NCI-H1436 (cell line): ENCODE measurements around the gene CTNND2.

Experiments used
- DNase-seq: peaks from one replicate; lab custom pipeline; 2025; lab: John Stamatoyannopoulos, UW

Gene CTNND2

DNA sequence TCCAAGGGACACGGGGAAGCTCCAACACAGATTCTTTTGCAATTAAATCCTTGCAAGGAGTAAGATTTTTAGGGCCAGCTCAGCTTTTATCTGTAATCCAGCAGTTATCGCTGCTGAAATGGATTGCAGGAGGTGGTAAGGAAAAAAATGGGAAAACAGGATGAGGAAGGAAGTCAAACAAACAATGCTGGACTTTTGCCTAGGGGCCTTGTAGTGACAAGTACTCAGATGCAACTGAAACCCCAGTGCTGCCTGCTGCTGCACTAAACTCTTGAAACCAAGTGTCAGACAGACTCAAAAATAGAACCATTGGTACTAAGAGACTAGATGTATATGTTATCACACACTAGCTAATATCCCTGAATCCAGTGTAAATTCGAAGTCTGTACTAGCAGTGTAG is 309.2 kb downstream of the CTNND2 start:
- no peak for DNase-seq

DNA sequence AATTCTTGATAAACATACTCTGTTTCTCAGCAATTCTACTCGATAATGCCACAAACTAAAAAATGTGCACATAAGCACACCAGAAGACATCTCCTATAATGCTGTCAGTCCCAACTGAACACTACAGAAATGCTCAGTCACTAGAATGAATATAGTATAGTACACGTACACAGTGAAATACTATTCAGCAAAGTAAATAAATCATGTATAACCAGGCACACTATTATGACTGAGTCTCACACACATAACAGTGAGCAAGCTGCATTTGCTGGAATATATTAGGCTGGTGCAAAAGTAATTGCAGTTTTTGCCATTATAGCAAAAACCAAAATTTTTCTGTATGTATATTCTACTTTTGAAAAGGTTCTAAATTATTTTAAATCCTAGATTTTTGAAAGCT is 310.2 kb downstream of the CTNND2 start:
- DNase-seq = no peak

GRCh38 chr5:11590475-11590874 is 313.8 kb downstream of the CTNND2 start:
- DNase-seq = no peak

DNA sequence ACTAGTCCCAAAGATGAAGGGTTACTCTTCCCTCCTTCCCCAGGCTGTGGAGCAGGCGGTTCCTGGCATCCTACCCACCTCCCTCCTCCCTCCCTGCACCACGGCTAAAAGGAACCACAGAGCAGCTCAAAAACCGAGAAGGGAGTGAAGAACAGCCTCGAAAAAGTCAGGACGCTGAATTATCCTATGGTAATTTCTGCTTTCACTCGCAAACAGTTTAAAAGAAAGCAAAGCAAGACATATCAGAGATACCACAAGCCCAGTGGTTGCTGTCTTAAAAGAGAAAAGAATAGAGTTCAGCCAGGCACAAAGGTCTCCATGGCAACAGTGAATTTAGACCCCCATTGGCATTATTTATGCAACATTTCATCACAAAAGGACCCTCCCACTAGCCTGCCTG is 315.4 kb downstream of the CTNND2 start:
- DNase-seq = no peak

DNA sequence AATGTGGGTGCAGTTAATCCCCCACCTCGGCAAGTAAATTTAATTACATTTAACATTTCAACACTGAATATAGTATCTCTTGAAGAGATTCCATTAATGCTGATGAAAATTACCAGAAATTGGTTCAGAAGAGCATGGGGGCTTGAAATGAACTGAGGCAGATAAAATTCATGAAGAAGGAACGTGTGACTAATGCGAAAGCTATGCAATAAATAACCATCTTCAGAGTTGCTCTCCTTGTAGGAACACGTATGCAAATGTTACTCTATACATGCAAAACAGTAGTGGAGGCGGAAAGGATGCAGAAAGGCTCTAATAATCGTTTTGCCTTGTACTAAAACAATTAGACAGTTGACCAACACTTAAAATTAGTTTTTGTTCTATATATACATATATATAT is 320.2 kb downstream of the CTNND2 start:
- DNase-seq = no peak

DNA sequence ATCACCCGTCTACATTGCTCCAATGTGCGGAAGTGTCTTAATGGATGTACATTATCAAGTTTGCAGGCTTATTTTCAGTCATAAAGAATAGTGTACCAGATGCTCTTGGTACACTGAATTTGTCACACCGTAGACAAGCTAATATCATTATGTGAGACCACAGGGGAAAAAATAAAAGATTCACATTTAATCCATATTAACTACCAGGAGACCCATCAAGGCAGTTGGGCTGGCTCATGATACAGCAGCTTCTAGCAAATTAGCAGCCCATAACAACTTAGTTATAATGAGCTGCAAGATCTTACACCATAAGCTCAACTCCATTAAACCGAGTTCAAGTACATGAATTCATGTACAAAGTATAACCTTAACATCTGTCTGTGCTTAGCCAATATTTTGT is 324.9 kb downstream of the CTNND2 start:
- no peak for DNase-seq

DNA sequence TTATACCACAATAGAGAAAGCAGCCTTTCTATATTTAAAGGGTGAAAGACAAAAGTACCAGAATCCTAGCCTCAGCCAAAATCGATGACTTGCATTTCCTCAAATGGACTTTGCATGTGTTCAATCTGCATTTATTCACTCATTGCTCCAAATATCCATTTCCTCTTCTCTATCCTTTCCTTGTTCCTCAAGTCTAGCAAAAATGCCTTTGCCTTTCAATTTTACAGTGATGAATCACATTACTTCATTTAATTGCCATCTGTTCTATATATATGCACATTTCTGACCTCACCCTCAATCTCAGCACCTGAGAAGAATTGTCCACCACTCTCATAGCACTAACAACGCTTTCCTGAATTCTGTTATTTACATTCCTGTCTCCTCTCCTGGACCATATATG is 329.5 kb downstream of the CTNND2 start:
- DNase-seq = no peak

- DNase-seq = no peak
Measured at GRCh38 chr5:11573140-11573992, 330.9 kb downstream of the CTNND2 start.

DNA sequence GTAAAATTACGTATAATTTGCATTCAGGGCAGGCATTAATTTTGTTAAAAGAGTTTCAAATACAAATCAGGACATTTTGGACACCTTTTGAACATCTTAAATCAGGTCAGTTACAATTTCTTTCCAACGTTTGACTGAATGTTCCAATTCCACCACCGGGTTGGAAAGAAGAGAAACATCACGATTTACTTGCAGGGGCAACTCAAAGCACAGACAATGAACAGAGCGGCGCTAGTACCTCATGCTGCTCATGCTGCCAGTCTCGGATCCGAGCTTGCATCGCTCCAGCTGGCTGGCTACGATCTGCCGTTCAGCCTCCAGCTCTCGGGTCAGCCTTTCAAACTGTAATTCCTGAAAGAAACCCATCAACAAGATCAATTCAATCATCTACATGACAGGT is 339.5 kb downstream of the CTNND2 start:
- DNase-seq = no peak

DNA sequence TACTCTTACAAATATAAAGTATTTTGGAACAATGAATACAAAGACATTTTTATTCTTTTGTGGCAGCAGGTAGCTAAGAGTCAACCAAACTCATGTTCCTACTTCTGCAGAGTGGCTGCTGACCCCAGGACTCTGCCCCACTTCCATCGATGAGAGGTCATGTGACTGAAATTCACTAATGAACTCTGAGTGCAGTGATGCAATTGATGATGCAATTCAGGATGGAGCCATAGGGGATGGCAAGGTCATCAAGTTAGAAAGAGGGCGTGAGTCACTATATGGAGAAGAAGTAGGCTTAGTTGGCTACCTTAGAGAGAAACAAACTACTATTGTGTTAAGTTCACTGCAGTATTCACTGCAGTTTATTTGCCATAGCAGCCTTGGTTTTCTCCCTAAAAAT is 340.4 kb downstream of the CTNND2 start:
- DNase-seq = no peak

GRCh38 chr5:11560915-11561697 is 343.1 kb downstream of the CTNND2 start:
- no peak for DNase-seq

DNA sequence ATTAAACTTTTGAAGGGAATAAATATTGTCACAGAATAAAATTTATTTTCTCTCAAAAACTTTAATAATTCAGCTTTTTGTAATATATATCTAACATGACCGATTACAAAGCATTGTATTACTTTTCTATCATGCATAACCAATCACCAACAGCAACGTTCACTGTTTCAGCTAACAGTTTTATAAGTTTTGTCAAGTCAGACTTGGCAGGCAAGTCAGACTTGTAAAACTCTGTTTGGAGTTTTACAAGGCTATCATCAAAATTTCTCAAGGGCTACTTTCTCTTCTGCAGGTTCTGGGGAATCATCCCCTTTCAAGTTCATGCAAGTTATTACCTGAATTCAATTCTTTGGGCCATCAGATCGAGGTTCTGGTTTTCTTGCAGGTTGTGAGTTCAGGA is 347.2 kb downstream of the CTNND2 start:
- DNase-seq = no peak

GRCh38 chr5:11555171-11555570 is 349.1 kb downstream of the CTNND2 start:
- no peak for DNase-seq

GRCh38 chr5:11547730-11548129 is 356.5 kb downstream of the CTNND2 start:
- DNase-seq = no peak

- no peak for DNase-seq
Measured at GRCh38 chr5:11547140-11547539, 357.1 kb downstream of the CTNND2 start.

DNA sequence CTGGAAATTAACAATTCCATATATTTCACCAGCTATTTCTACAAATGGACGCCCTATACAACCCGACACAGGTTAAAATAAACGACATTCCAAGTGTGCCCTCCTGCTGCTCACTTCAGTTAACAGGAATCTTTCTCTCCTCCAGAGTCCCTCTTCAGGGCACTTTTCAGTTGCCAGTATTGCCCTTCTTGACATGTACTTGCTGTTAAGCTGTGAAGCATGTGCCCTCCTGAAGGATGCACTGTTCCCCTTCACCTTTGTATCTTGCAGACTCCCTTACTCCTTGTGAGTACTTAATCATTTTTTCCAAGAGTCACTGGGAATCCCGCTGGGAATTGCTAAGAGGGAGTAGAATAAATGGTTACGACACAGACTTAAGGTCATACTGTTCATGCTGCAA is 364.1 kb downstream of the CTNND2 start:
- DNase-seq = no peak

GRCh38 chr5:11531811-11532555 is 372.3 kb downstream of the CTNND2 start:
- DNase-seq = no peak

- no peak for DNase-seq
Measured at GRCh38 chr5:11528720-11529119, 375.5 kb downstream of the CTNND2 start.

DNA sequence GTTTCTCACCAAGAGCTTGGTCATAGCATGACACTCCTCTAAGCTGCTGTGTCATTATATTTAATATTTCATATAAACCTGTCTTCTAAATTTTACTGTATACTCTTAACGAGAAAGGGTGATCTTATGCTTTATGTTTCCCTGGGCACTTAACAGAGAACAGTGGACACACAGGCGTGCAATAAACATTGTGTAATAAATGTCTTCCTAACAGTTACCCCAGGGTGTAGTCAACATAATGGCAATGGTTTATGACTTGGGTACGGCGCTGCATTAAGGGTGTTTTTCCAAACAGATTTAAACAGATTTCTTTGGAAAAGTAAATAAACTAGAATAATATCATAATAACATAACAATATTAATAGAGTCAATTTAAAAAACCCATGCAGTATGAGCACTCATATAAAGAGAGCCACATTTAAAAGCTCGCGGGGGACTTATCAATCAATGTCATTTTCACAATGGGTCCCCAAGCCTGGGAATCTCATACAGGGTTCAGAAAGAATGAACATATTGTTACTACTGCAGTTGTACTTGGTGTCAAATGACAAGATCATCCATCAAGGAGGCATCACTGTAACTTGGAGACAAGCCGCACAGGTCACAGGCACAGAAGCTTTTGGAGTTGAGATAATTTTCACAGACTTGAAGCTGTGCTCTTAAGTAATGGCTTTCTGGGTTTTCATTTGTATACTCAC is 376.4 kb downstream of the CTNND2 start:
- no peak for DNase-seq

DNA sequence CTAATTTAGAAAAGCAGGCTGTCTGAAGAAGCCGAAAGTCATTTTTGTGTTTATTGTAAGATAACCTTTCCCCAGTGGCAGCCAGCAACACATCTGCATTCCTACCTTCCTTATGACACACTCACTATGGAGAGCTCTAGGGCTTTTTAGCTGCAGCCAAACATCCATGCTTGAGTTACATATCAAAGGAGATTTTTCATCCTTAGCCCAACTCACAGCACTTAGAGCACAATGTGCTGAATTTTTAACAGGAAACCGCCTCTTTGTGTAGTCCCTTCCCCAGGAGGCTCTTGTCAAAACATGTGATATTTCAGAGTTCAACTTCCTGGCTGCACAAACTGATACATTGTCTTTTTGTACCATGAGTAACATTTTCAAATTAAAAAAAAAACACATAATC is 379.2 kb downstream of the CTNND2 start:
- DNase-seq = no peak

DNA sequence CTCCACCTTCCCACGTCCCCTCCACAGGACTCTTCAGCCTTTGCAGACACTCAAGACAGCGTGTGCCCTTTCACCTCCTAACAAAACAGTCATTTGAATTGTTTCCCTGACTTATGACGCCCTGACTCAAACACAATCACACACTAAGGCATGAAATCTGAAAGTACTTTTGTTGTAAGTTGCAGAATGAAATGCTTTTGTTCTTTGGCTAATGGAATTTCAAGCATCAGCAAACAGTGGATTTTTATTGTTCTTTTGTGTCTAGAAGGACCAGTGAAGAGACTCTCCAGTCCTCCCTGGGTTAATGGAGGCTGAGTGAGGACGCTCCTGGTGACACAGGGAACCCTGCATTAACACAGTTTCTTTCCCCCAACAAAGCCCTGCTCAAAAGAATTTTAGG is 380.1 kb downstream of the CTNND2 start:
- DNase-seq = no peak

- no peak for DNase-seq
Measured at GRCh38 chr5:11522796-11523195, 381.4 kb downstream of the CTNND2 start.
